SK-N-SH (cell line): ENCODE data around the gene MRPL9. TPM values are rescaled to one million over a fixed set of nuclear protein-coding genes. Genes with fewer than 3 reads are reported as not detected.

Experiments
- CTCF ChIA-PET: fragments of 300-600, 350-600 bp; formaldehyde crosslinking; extraction: SDS; loops from one replicate; lab custom pipeline; 2021; lab: Yijun Ruan, JAX
- POLR2A ChIA-PET: fragments of 350-600 bp; sonication (Branson Sonifier 250); formaldehyde crosslinking; extraction: SDS; loops from one replicate; lab custom pipeline; 2020; ENCODE audit warnings: antibody characterized with exemption, inconsistent platforms; lab: Yijun Ruan, JAX
- DNase-seq: peaks from one replicate; pipeline ENCODE4 v3.0.0; 2012
- H2AFZ ChIP-seq: fragments of 200-600 bp; sonication (generic); 2 replicates; pipeline ENCODE4 v1.8.1; 2016; ENCODE audit warnings: antibody characterized with exemption, mild to moderate bottlenecking, low read depth
- H3F3A ChIP-seq: fragments of 200-600 bp; sonication (generic); replicated peaks from 2 replicates; pipeline ENCODE3; 2016; ENCODE audit warnings: antibody characterized with exemption, mild to moderate bottlenecking; ENCODE audit not compliant: insufficient read depth
- H3K27ac ChIP-seq, 2 experiments: fragments of 200-500 bp in 1 of 2; fragments of 200-600 bp in 1 of 2; sonication (Bioruptor generic) in 1 of 2; sonication (generic), shearing (Covaris generic) in 1 of 2; 2 replicates each; pipeline versions ENCODE4 v1.5.1 to v1.6.1; 2014 to 2016; ENCODE audit warnings: low read depth in 2 of 2, inconsistent platforms in 1 of 2, low read length in 1 of 2, mild to moderate bottlenecking in 1 of 2, mixed read lengths in 1 of 2
- H3K27me3 ChIP-seq: fragments of 200-600 bp; sonication (generic), shearing (Covaris generic); 2 replicates; pipeline ENCODE4 v1.6.1; 2016; ENCODE audit warnings: mixed run types; ENCODE audit not compliant: insufficient read depth
- H3K36me3 ChIP-seq, 2 experiments: fragments of 200-500 bp in 1 of 2; fragments of 200-600 bp in 1 of 2; sonication (Bioruptor generic) in 1 of 2; sonication (generic) in 1 of 2; replicated peaks in 1 of 2; 2 replicates each; pipeline versions ENCODE3 to v1.5.1; 2014 to 2016; ENCODE audit warnings: low read length in 1 of 2, mild to moderate bottlenecking in 1 of 2; ENCODE audit not compliant: insufficient read depth in 2 of 2, control insufficient read depth in 1 of 2
- H3K4me1 ChIP-seq, 2 experiments: fragments of 200-500 bp in 1 of 2; fragments of 200-600 bp in 1 of 2; sonication (Bioruptor generic) in 1 of 2; sonication (generic), shearing (Covaris generic) in 1 of 2; 2 replicates each; pipeline versions ENCODE4 v1.5.1 to v1.6.1; 2014 to 2016; ENCODE audit warnings: low read depth in 1 of 2, low read length in 1 of 2, mixed run types in 1 of 2; ENCODE audit not compliant: insufficient read depth in 2 of 2, control insufficient read depth in 1 of 2
- H3K4me2 ChIP-seq: fragments of 200-600 bp; sonication (generic), shearing (Covaris generic); 2 replicates; pipeline ENCODE4 v1.6.1; 2017; ENCODE audit warnings: mixed run types
- H3K4me3 ChIP-seq, 2 experiments: fragments of 200-500 bp in 1 of 2; fragments of 200-600 bp in 1 of 2; sonication (Bioruptor generic) in 1 of 2; sonication (generic), shearing (Covaris generic) in 1 of 2; 2 replicates each; pipeline versions ENCODE4 v1.5.1 to v1.8.1; 2014 to 2016; ENCODE audit warnings: low read depth in 2 of 2, inconsistent platforms in 1 of 2, low read length in 1 of 2, mild to moderate bottlenecking in 1 of 2, mixed read lengths in 1 of 2, moderate library complexity in 1 of 2
- H3K79me2 ChIP-seq: fragments of 200-600 bp; sonication (generic); 2 replicates; pipeline ENCODE4 v1.8.1; 2017; ENCODE audit warnings: mild to moderate bottlenecking; ENCODE audit not compliant: insufficient read depth
- H3K9ac ChIP-seq: fragments of 200-600 bp; sonication (generic); 2 replicates; pipeline ENCODE4 v1.6.1; 2017; ENCODE audit warnings: mixed run types
- H3K9me2 ChIP-seq: fragments of 200-600 bp; sonication (generic); 2 replicates; pipeline ENCODE4 v1.6.1; 2017; ENCODE audit warnings: mixed run types
- H3K9me3 ChIP-seq: fragments of 200-600 bp; sonication (generic); 2 replicates; pipeline ENCODE4 v1.6.1; 2017; ENCODE audit warnings: mixed run types, mild to moderate bottlenecking, moderate library complexity
- H4K20me1 ChIP-seq: fragments of 200-600 bp; sonication (generic); 2 replicates; pipeline ENCODE4 v1.6.1; 2017; ENCODE audit warnings: mild to moderate bottlenecking, mixed run types; ENCODE audit not compliant: insufficient read depth
- ELF1 ChIP-seq: IDR thresholded peaks from 2 replicates; pipeline ENCODE4 v1.4.0; 2012
- EZH2phosphoT487 ChIP-seq: fragments of 200-600 bp; sonication (generic); IDR thresholded peaks from 2 replicates; pipeline ENCODE4 v1.6.1; 2017; ENCODE audit warnings: low read depth, mixed run types, mild to moderate bottlenecking, antibody characterized with exemption, moderate library complexity, borderline replicate concordance
- FOSL2 ChIP-seq: IDR thresholded peaks from 2 replicates; pipeline ENCODE4 v1.4.0; 2012; ENCODE audit warnings: low read depth, mild to moderate bottlenecking, moderate library complexity, borderline replicate concordance
- FOXJ3 ChIP-seq: sonication (generic); formaldehyde crosslinking; IDR thresholded peaks from 2 replicates; pipeline ENCODE4 v1.5.1; 2020; ENCODE audit warnings: mild to moderate bottlenecking, missing genetic modification reagents
- FOXM1 ChIP-seq: IDR thresholded peaks from 2 replicates; pipeline ENCODE4 v1.4.0; 2012; ENCODE audit warnings: low read depth, mild to moderate bottlenecking
- GATA2 ChIP-seq: sonication (generic); formaldehyde crosslinking; IDR thresholded peaks from 2 replicates; pipeline ENCODE4 v1.5.0; 2020; ENCODE audit warnings: mild to moderate bottlenecking, missing genetic modification reagents
- JUND ChIP-seq: IDR thresholded peaks from 2 replicates; pipeline ENCODE4 v1.4.0; 2012
- MEF2A ChIP-seq: IDR thresholded peaks from 2 replicates; pipeline ENCODE4 v1.4.0; 2012; ENCODE audit warnings: low read depth, borderline replicate concordance
- NFIC ChIP-seq: IDR thresholded peaks from 2 replicates; pipeline ENCODE4 v1.4.0; 2012; ENCODE audit warnings: borderline replicate concordance
- NRF1 ChIP-seq: IDR thresholded peaks from 2 replicates; pipeline ENCODE4 v1.6.1; 2012; ENCODE audit warnings: low read depth, mild to moderate bottlenecking, low read length
- POLR2AphosphoS5 ChIP-seq: IDR thresholded peaks from 2 replicates; pipeline ENCODE4 v1.6.1; 2012; ENCODE audit warnings: low read depth, low read length
- RAD21 ChIP-seq: IDR thresholded peaks from 2 replicates; pipeline ENCODE4 v1.6.1; 2012; ENCODE audit warnings: mild to moderate bottlenecking, low read length
- RCOR1 ChIP-seq: fragments of 150-350 bp; IDR thresholded peaks from 2 replicates; pipeline ENCODE4 v1.6.1; 2017; ENCODE audit warnings: antibody characterized with exemption, low read length
- RFX5 ChIP-seq: IDR thresholded peaks from 2 replicates; pipeline ENCODE4 v1.6.1; 2012; ENCODE audit warnings: mild to moderate bottlenecking, improper control_type of control experiment, low read length
- TAF1 ChIP-seq: IDR thresholded peaks from 2 replicates; pipeline ENCODE4 v1.6.1; 2012; ENCODE audit warnings: low read depth, mild to moderate bottlenecking, low read length, moderate library complexity, borderline replicate concordance
- TCF12 ChIP-seq: IDR thresholded peaks from 2 replicates; pipeline ENCODE4 v1.4.0; 2012
- TEAD4 ChIP-seq: IDR thresholded peaks from 2 replicates; pipeline ENCODE4 v1.4.0; 2012; ENCODE audit warnings: mild to moderate bottlenecking, borderline replicate concordance; ENCODE audit not compliant: insufficient read depth
- YY1 ChIP-seq: IDR thresholded peaks from 2 replicates; pipeline ENCODE4 v1.4.0; 2012; ENCODE audit warnings: low read depth, mild to moderate bottlenecking
- WGBS: methylation state at CpG from one replicate; pipeline ENCODE4 v1.1.6; 2017; ENCODE audit warnings: low lambda C conversion rate; 5-methylcytosine and 5-hydroxymethylcytosine counted together
- polyA plus RNA-seq, 3 experiments: library from polyadenylated mRNA; depleted of rRNA; stranded (reverse); fragments of >200 nt; gene quantifications; 2 replicates each; pipeline ENCODE4 v1.2.3, GENCODE V29; 2012
- TF ChIP-seq, protein P1 (sequence below): IDR thresholded peaks from 2 replicates; pipeline ENCODE4 v1.4.0; 2012; ENCODE audit warnings: low read depth
- TF ChIP-seq, protein P2 (sequence below): fragments of 150-350 bp; IDR thresholded peaks from 2 replicates; pipeline ENCODE4 v1.6.1; 2016; ENCODE audit warnings: mild to moderate bottlenecking, low read depth, low read length
- TF ChIP-seq, protein P3 (sequence below): IDR thresholded peaks from 2 replicates; pipeline ENCODE4 v1.6.1; 2012; ENCODE audit warnings: mild to moderate bottlenecking, low read depth, low read length, moderate library complexity

MRPL9 gene
- polyA plus RNA-seq, 1 of the 3 experiments (the other 2 are of a cell fraction) = 76.2 TPM

DNA sequence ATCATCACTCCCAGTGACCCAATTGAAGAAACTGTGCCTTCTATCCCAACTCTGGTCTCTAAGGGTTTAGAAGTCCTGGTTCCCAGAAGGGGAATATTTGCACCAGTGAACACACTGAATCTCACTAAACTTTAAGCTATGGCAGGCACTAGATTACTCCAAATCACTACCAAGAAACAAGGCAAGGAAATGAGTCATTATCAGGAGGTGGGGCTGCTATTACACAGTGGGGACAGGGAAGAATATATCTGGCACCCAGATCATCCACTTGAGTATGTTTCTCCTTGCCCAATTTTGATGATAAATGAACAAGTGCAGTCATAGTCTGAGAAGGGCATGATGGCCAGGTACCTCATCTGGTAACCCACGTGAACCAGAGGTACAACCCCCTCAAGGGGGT is 7.0 kb downstream of the MRPL9 start:
- Histone ChIP-seq H3K27me3 (no peaks in the 10 kb centered on the region), H4K20me1 (no peaks in the 10 kb centered on the region), H3K9me3 (no peaks in the 10 kb centered on the region), H3F3A (no peaks in the 10 kb centered on the region), H3K4me2 (no peak overlapping the region), H3K36me3 (peaks cover 23 to 28% of the 10 kb centered on the region in 2 experiments), H2AFZ (no peak overlapping the region), H3K9me2 (no peaks in the 10 kb centered on the region), H3K4me1 (peaks cover 0 to 3% of the 10 kb centered on the region in 2 experiments; a peak in 1 of 4 replicates), H3K4me3 (no peak overlapping the region), H3K79me2 (no peaks in the 10 kb centered on the region), H3K27ac (no peak overlapping the region), H3K9ac (no peak overlapping the region)
- TF ChIP-seq FOXJ3 (CRISPR knock-in tag) = no peak
- TF ChIP-seq FOXM1 = no peak
- no peak for TF ChIP-seq TAF1
- TF ChIP-seq ELF1 = no peak
- TF ChIP-seq FOSL2 = peak; percentile 40; the same call in 1 of the 2 replicates
- no peak for TF ChIP-seq NFIC
- no peak for TF ChIP-seq TEAD4
- peak; percentile 19; the same call in 1 of the 2 replicates for TF ChIP-seq JUND
- no peak for TF ChIP-seq POLR2AphosphoS5
- TF ChIP-seq YY1 = no peak
- WGBS = 90% methylated on average over 1 of the region's 1 CpG
- CTCF ChIA-PET = interaction anchor here (0.6 kb wide), 1 partner anchor 80 kb away, joined by 4 read pairs; no protein-coding TSS in a partner anchor
- DNase-seq = no peak
- POLR2A ChIA-PET = no interaction called here

DNA sequence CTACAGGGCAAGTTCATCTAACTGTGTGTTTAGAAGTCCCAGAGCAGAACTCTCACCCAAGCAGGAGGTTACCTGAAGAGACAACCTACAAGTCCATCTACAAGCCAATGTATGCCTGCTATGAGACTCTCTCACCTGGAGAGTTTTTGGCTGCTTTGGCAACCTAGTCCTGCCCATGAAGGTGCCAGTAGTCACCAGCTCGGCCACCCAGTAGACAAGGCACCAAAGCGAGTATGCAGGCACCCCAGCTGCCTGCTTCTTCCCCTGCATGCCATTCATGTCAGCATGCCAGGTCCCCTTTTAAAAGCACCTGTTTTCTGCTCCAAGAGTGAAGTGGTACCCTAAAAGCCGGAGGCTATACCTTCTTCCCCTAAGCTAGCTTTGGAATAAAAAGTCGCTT is 21.8 kb downstream of the MRPL9 start:
- Histone ChIP-seq H3K79me2 (no peaks in the 10 kb centered on the region), H3K4me1 (no peaks in the 10 kb centered on the region), H4K20me1 (no peaks in the 10 kb centered on the region), H3K9me3 (no peaks in the 10 kb centered on the region), H3K4me2 (no peak overlapping the region), H3K36me3 (no peaks in the 10 kb centered on the region), H3K9me2 (no peaks in the 10 kb centered on the region), H3K27ac (no peak overlapping the region), H3K9ac (no peak overlapping the region), H3K27me3 (peaks cover 34% of the 10 kb centered on the region; the same call in 1 of the 2 replicates), H3K4me3 (no peak overlapping the region), H2AFZ (no peak overlapping the region), H3F3A (no peaks in the 10 kb centered on the region)
- POLR2A ChIA-PET = no interaction called here
- DNase-seq = no peak
- TF ChIP-seq, protein P1, sequence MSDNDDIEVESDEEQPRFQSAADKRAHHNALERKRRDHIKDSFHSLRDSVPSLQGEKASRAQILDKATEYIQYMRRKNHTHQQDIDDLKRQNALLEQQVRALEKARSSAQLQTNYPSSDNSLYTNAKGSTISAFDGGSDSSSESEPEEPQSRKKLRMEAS = no peak
- no peak for TF ChIP-seq GATA2 (CRISPR knock-in tag)
- no peak for TF ChIP-seq TEAD4
- no peak for TF ChIP-seq EZH2phosphoT487
- no peak for TF ChIP-seq POLR2AphosphoS5
- TF ChIP-seq RCOR1 = no peak
- no peak for TF ChIP-seq TCF12
- TF ChIP-seq, protein P2, sequence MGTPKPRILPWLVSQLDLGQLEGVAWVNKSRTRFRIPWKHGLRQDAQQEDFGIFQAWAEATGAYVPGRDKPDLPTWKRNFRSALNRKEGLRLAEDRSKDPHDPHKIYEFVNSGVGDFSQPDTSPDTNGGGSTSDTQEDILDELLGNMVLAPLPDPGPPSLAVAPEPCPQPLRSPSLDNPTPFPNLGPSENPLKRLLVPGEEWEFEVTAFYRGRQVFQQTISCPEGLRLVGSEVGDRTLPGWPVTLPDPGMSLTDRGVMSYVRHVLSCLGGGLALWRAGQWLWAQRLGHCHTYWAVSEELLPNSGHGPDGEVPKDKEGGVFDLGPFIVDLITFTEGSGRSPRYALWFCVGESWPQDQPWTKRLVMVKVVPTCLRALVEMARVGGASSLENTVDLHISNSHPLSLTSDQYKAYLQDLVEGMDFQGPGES = no peak
- no peak for TF ChIP-seq RFX5
- no peak for TF ChIP-seq MEF2A
- TF ChIP-seq NRF1 = no peak
- TF ChIP-seq TAF1 = no peak
- no peak for TF ChIP-seq RAD21
- no peak for TF ChIP-seq JUND
- TF ChIP-seq, protein P3, sequence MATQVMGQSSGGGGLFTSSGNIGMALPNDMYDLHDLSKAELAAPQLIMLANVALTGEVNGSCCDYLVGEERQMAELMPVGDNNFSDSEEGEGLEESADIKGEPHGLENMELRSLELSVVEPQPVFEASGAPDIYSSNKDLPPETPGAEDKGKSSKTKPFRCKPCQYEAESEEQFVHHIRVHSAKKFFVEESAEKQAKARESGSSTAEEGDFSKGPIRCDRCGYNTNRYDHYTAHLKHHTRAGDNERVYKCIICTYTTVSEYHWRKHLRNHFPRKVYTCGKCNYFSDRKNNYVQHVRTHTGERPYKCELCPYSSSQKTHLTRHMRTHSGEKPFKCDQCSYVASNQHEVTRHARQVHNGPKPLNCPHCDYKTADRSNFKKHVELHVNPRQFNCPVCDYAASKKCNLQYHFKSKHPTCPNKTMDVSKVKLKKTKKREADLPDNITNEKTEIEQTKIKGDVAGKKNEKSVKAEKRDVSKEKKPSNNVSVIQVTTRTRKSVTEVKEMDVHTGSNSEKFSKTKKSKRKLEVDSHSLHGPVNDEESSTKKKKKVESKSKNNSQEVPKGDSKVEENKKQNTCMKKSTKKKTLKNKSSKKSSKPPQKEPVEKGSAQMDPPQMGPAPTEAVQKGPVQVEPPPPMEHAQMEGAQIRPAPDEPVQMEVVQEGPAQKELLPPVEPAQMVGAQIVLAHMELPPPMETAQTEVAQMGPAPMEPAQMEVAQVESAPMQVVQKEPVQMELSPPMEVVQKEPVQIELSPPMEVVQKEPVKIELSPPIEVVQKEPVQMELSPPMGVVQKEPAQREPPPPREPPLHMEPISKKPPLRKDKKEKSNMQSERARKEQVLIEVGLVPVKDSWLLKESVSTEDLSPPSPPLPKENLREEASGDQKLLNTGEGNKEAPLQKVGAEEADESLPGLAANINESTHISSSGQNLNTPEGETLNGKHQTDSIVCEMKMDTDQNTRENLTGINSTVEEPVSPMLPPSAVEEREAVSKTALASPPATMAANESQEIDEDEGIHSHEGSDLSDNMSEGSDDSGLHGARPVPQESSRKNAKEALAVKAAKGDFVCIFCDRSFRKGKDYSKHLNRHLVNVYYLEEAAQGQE = no peak
- WGBS = 44% methylated on average over 4 of the region's 4 CpGs
- CTCF ChIA-PET = interaction anchor here (1.3 kb wide), 1 partner anchor 25 kb away, joined by 3 read pairs; the partner anchor contains the start of gene CELF3
